ENCODE measurements around the gene CBX6.
"Not testable (repeated sequence)": the region's sequence is repeated elsewhere in the genome, so short reads cannot be mapped to it uniquely, and the experiment has no call there.

Gene CBX6

DNA sequence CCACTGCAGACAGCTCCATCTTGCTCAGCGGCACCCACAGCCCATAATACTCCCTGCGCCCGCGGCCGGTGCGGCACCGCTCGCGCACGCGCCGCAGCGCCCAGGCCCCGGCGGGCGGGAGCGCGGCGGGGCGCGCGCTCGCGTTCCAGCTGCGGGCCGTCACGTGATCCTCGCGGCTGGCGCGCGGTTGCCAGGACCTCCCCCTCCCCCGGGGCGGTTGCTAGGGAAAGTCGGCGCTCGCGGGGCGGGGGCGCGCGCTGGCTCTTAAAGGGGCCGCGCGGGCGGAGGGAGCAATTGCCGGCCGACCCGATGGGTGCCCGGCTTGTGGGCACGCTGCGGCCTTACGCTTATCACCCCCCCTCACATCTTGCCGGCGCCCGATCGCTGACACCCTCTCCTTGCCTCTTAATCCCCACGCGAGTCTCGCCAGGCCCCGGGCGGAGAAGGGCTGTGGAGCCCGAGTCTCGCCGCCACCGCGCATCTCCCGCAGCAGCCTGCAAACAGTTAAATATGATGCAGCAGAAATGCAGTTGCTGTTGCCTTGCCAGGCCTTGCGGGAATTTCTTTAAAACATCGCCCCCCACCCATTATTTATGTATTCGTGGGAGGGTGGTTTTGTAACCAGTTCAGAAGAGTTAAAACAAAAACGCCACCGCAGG lies at the start of gene CBX6:
Gene CBX6, minus strand, starts transcription at position 45 of the 659 bp plus-strand sequence. Its CDS starts 26 bp downstream, at position 19.
- FAIRE-seq, result no peak

GRCh38 chr22:38921806-38922205 lies 49.8 kb upstream of the CBX6 start:
- FAIRE-seq, result no peak

- FAIRE-seq, result no peak
These were observed 49.1 kb upstream of the CBX6 start for GRCh38 chr22:38921120-38921519.

GRCh38 chr22:38919631-38920190 lies 47.7 kb upstream of the CBX6 start:
- no peak for FAIRE-seq

DNA sequence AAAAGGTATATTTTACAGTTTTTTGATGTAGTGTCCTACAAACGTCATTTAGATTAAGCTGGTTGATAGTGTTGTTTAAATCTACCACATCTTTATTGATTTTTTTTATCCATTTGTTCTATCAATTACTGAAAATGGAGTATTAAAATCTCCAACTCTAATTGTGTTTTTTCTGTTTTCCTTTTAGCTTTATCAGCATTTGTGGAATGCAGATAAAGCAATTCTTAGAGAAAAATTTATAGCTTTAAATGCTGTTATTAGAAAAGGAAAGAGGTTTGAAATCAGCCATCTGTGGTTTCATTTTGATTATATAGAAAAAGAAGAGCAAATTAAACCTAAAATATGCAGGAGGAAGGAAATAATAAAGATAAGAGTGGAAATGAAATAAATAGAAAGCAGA lies 39.4 kb upstream of the CBX6 start:
- no peak for FAIRE-seq

GRCh38 chr22:38907767-38908166 lies 35.8 kb upstream of the CBX6 start:
- no peak for FAIRE-seq

DNA sequence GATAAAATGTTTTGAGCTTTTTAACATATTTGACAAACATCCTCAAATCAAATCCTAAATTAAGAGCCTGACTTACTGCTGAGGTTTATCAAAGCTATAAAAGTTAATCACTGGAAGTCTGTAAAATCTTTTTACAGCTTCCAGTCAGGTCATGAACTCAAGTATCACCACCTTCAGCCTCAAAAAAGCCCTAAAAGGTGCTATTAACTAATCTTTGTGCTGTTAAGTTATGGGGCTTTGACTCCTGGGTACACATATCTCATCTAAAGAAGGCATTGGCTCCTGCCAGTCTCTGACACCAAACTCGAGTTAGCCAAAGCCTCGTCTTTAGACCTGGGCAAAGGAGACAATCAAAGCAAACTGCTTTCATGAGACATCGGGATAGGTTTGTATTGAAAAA lies 34.0 kb upstream of the CBX6 start:
- FAIRE-seq, result no peak

DNA sequence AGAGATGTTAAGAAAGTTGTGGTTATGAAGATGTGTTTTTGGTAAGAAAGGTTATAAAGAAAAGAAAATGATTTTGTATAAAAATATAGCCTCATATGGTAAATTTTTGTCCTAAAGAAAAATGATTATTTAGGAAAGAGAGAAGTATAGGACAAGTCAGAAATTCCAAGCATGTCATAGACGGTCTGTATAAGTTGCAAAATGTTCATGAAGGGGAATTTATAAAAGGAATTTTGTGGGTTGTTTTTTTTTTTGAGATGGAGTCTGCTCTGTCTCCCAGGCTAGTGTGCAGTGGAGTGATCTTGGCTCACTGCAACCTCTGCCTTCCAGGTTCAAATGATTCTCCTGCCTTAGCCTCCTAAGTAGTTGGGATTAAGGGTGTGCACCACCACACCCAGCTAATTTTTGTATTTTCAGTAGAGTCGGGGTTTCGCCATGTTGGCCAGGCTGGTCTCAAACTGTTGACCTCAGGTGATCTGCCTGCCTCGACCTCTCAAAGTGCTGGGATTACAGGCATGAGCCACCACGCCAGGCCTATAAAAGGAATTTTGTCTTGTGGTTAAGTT lies 32.1 kb upstream of the CBX6 start:
- not testable (repeated sequence) for FAIRE-seq

GRCh38 chr22:38901111-38901641 lies 29.2 kb upstream of the CBX6 start:
- no peak for FAIRE-seq

- FAIRE-seq, result no peak
These were observed 28.7 kb upstream of the CBX6 start for GRCh38 chr22:38900677-38901076.

- FAIRE-seq, result no peak
These were observed 19.2 kb upstream of the CBX6 start for GRCh38 chr22:38891256-38891655.

- no peak for FAIRE-seq
These were observed 18.4 kb upstream of the CBX6 start for GRCh38 chr22:38890377-38890776.

- no peak for FAIRE-seq
These were observed 14.3 kb upstream of the CBX6 start for GRCh38 chr22:38886333-38886732.

GRCh38 chr22:38882972-38883622 lies 11.1 kb upstream of the CBX6 start:
- FAIRE-seq, result no peak

DNA sequence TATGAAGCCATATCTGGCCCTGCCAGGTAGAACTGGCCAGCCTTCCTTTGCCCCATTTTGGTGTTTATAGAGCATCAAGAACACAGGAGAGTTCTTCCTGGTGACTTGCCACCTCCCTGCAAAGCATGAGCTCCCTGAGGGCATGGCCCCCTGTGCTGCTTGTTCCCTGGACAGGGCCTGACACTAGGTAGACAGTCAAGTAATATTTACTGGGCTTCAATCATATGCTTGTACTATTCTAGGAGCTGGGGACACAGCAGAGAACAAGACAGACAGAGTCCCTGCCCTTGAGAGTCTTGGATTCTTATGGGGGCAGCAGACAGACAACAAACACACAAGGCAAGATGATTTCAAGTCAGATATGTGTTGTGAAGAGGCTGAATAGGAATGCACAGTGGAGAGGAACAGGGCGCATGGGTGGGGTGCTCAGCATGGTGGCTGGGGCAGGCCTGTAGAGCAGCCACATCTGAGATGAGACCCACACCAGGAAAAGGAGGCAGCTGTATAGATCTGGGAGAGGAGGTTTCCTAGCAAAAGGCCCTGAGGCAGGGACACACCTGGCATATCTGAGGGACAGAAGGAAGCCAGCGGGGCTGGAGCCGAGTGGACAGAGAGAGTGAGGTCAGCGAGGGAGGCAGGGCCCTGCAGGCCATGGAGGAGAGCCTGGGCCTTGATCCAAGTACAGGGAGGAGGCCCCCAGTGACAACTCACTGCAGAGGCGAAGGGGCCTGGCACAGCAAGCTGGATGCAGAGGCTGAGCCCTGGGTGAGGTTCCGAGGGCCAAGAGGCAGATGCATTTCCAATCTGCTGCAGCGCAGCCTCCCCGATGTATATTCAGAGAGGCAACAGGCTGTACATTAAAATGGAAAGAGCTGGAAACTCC lies 10.2 kb upstream of the CBX6 start:
- FAIRE-seq, result no peak

DNA sequence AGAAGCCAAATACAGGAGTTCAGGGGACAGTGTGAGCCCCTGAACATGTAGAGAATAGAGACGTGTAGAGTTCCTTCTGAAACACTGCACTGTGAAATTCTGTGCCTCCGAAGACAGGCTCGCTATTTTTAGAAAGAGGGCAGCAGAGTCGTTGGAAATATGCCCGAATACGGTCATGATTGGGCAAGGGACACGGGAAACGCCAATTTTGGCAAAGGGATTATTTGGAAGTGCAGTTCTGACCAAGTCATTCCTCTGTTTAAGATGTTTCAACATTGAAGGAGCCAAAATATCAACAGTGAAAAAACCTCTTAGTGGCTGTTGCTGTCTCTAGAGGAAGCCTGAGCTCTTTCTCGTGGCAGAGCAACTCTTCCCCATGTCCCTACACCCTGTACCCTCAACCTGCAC lies 9.5 kb upstream of the CBX6 start:
- FAIRE-seq, result no peak

GRCh38 chr22:38879961-38880360 lies 7.9 kb upstream of the CBX6 start:
- FAIRE-seq, result no peak

DNA sequence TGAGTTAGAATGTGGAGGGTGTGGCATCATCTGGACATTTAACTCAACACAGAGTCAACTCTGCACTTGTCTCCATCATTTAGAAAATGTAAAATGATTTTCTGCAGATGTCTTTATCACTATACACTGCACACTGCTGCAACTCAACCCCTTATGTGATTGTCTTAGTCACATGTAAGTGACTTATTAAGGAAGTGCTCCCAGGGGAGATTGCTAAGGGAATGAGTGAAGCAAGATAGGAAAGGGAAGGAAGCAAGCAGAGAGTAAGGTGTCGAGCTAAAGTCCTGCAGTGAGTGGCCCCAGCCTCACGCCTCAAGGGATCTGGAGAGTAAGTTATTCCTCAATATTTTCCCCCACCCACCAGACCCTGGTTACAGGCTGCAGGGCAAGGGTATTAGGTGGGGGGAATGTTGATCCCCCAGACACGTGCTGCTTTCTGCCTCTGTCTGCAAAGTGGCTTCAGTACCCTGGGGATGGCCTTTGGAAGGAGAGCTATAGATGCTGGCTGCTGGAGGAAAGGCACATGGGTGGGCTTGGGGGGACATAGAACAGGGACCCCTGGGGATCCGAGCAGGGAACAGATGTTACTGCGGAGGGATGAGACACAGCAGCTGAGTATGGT lies 7.2 kb upstream of the CBX6 start:
- FAIRE-seq, result no peak

GRCh38 chr22:38878001-38878400 lies 6.0 kb upstream of the CBX6 start:
- FAIRE-seq, result no peak

DNA sequence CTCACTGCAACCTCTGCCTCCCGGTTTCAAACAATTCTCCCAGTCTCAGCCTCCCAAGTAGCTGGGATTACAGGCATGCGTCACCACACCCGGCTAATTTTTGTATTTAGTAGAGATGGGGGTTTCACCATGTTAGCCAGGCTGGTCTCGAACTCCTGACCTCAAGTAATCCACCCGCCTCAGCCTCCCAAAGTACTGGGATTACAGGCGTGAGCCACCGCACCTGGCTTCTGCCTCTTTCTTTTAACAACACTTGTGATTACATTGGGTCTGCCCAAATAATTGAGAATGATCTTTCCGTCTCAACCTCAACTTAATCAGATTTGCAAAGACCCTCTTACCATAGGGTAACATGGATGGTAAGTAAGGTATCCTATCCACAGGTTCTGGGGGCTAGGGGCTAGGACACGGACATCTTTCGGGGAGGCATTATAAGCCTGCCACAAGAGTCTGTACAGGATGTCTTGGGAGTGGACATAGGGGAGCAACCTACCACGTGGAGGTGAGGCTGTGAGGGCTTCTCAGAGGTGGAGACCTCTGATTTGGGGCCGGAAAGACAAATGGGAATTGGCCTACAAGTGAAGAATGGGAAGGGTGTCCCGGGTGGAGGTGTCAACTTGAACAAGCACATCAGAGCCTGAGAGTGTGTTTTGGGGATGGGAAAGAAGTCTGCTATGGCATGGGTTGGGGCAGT lies 2.7 kb upstream of the CBX6 start:
- FAIRE-seq, result no peak
